Testis (tissue), 2 donors: ENCODE measurements around the gene MLXIP.

Source experiments
- POLR2A ChIP-seq: fragments of 450-650 bp; IDR thresholded peaks from one replicate; pipeline ENCODE4 v1.6.1; 2017; ENCODE audit warnings: antibody characterized with exemption, mild to moderate bottlenecking, moderate library complexity
- TF ChIP-seq, protein P1 (sequence below), 3 experiments: fragments of 450-650 bp in 2 of 3; fragments of 200-600 bp in 1 of 3; sonication (generic) in 1 of 3; IDR thresholded peaks; one replicate each; pipeline ENCODE4 v1.5.1; 2016 to 2019; ENCODE audit warnings: antibody characterized with exemption in 3 of 3, mild to moderate bottlenecking in 2 of 3, moderate library complexity in 1 of 3

DNA sequence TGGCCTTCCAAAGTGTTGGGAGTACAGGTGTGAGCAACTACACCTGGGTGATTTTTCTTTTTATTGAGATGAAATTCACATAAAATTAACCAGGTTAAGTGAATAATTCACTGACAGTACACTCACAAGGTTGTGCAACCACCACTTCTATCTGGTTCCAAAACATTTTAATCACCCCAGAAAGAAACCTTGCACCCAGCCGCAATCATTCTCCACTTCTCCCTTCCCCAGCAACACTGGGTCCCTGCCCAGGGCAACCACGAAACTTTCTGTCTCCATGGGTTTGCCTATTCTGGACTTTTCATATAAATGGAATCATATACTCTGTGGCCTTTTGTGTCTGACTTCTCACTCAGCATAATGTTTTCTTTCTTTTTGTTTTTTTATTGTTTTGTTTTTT lies 26.3 kb upstream of the MLXIP start:
- TF ChIP-seq, protein P1, sequence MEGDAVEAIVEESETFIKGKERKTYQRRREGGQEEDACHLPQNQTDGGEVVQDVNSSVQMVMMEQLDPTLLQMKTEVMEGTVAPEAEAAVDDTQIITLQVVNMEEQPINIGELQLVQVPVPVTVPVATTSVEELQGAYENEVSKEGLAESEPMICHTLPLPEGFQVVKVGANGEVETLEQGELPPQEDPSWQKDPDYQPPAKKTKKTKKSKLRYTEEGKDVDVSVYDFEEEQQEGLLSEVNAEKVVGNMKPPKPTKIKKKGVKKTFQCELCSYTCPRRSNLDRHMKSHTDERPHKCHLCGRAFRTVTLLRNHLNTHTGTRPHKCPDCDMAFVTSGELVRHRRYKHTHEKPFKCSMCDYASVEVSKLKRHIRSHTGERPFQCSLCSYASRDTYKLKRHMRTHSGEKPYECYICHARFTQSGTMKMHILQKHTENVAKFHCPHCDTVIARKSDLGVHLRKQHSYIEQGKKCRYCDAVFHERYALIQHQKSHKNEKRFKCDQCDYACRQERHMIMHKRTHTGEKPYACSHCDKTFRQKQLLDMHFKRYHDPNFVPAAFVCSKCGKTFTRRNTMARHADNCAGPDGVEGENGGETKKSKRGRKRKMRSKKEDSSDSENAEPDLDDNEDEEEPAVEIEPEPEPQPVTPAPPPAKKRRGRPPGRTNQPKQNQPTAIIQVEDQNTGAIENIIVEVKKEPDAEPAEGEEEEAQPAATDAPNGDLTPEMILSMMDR (IDR thresholded peaks at IDR 0.05), result no peak
- no peak for TF ChIP-seq POLR2A
